Measurements from ENCODE around the gene DEPDC1B.
A peak's percentile ranks its signal among the peaks of the same experiment; 100 is the strongest.

Gene DEPDC1B

DNA sequence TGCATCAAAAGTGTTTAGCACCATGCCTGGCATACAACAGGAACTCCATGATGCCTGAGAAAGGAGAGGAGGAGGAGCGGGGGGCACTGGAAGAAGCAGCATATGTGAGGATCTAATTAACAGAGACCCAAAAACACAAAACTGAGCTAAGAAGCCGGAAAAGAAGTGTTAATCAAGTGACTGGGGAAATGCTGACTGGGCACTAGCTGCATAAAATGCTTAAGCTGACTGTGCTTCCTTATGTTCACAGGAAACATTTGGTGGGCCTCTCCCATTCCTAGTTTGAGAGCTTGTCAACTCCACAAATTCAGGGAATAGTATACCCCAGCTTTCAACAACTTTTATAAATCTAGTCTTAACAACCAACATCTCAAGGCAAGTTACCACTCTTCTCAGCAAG is 26.6 kb downstream of the DEPDC1B start:
- DNase-seq (ENCODE audit: low spot score): no peak
- TF ChIP-seq, protein P1, sequence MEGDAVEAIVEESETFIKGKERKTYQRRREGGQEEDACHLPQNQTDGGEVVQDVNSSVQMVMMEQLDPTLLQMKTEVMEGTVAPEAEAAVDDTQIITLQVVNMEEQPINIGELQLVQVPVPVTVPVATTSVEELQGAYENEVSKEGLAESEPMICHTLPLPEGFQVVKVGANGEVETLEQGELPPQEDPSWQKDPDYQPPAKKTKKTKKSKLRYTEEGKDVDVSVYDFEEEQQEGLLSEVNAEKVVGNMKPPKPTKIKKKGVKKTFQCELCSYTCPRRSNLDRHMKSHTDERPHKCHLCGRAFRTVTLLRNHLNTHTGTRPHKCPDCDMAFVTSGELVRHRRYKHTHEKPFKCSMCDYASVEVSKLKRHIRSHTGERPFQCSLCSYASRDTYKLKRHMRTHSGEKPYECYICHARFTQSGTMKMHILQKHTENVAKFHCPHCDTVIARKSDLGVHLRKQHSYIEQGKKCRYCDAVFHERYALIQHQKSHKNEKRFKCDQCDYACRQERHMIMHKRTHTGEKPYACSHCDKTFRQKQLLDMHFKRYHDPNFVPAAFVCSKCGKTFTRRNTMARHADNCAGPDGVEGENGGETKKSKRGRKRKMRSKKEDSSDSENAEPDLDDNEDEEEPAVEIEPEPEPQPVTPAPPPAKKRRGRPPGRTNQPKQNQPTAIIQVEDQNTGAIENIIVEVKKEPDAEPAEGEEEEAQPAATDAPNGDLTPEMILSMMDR (IDR thresholded peaks at IDR 0.05; ENCODE audit: extremely low read depth, insufficient read depth, missing control alignments): no peak
- in situ Hi-C loops (cut with MboI; ENCODE audit: low pct_unique_long_range_greater_than_20kb, low sequenced_read_pairs, unreplicated experiment): loop anchor here (10.0 to 25.0 kb wide), 2 partner anchors 211 to 386 kb away; no protein-coding TSS in a partner anchor

DNA sequence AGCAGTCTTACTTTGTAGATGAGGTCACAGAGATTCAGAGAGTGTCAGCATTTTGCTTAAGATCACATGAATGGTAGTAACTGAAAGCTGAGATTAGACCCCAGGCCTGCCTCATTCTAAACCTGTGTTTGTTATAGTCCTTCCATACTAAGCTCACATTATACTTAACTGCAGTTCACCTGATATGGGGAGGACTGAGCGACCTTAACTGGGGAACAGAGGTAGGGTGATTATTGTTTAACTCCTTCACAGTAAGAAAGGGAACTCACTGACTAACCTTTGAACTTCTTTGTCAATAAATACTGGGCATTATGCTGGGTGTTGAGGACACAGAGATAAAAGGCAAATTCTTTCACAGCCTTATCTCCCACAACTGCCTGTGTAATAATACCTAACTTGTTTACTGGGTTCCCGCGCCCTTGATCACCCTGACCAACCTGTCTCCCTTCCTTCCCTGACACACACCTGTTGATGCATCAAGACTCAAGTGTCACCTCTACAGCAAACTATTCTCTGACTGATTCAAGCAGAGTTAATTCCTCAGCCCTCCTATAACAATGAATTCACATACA is 27.2 kb downstream of the DEPDC1B start:
- in situ Hi-C loops (cut with MboI; ENCODE audit: low pct_unique_long_range_greater_than_20kb, low sequenced_read_pairs, unreplicated experiment): loop anchor here (10.0 to 25.0 kb wide), 2 partner anchors 212 to 385 kb away; no protein-coding TSS in a partner anchor
- no peak for DNase-seq (ENCODE audit: low spot score)
- TF ChIP-seq, protein P1 (IDR thresholded peaks at IDR 0.05; ENCODE audit: extremely low read depth, insufficient read depth, missing control alignments): no peak

DNA sequence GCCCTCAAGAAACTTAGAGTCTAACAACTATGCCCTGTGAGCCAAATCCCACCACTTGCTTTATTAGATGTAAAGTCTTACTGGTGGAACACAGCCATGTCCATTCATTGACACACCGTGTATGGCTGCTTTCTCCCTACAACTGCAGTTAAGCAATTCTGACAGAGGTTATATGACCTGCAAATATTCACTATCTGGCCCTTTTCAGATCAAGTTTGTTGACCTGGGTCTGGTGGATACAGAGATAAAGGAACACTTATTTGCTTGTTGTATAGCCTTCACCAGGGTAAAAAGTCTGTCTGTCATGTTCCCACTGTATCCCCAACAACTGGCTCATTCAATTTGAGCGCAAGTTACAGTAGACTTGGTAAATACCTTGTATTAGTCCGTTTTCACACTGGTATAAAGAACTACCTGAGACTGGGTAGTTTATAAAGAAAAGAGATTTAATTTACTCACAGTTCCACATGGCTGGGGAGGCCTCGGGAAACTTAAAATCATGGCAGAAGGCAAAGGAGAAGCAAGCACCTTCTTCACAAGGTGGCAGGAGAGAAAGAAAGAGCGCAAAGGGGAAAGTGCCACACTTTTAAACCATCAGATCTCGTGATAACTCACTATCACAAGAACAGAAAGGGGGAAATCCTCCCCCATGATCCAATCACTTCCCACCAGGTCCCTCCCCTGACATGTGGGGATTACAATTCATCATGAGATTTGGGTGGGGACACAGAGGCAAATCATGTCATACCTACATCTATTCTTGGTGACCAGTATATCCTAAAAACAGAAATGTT is 27.9 kb downstream of the DEPDC1B start:
- TF ChIP-seq, protein P1 (IDR thresholded peaks at IDR 0.05; ENCODE audit: extremely low read depth, insufficient read depth, missing control alignments): no peak
- in situ Hi-C loops (cut with MboI; ENCODE audit: low pct_unique_long_range_greater_than_20kb, low sequenced_read_pairs, unreplicated experiment): loop anchor here (10.0 to 25.0 kb wide), 2 partner anchors 213 to 385 kb away; no protein-coding TSS in a partner anchor
- DNase-seq (ENCODE audit: low spot score): no peak

DNA sequence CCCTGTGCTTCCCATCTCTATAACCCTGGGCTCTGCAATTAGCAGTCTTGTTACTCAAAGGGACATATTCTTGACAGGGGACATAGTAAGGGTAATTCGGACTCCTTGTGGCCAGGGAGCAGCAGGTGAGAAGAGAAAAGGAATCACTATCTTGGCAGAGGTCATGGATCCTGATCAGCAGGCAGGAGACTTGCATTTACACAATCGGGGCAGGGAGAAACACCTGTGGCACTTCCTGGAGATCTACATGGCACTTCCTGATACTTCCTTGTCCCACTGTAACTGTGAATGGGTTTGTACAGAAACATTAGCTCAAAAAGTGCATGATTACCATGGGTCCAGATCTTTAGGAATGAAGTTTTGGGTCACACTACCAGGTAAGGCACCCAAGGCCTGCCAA is 29.2 kb downstream of the DEPDC1B start:
- in situ Hi-C loops (cut with MboI; ENCODE audit: low pct_unique_long_range_greater_than_20kb, low sequenced_read_pairs, unreplicated experiment): loop anchor here (10.0 to 25.0 kb wide), 2 partner anchors 214 to 383 kb away; no protein-coding TSS in a partner anchor
- DNase-seq (ENCODE audit: low spot score): no peak
- TF ChIP-seq, protein P1 (IDR thresholded peaks at IDR 0.05; ENCODE audit: extremely low read depth, insufficient read depth, missing control alignments): no peak

DNA sequence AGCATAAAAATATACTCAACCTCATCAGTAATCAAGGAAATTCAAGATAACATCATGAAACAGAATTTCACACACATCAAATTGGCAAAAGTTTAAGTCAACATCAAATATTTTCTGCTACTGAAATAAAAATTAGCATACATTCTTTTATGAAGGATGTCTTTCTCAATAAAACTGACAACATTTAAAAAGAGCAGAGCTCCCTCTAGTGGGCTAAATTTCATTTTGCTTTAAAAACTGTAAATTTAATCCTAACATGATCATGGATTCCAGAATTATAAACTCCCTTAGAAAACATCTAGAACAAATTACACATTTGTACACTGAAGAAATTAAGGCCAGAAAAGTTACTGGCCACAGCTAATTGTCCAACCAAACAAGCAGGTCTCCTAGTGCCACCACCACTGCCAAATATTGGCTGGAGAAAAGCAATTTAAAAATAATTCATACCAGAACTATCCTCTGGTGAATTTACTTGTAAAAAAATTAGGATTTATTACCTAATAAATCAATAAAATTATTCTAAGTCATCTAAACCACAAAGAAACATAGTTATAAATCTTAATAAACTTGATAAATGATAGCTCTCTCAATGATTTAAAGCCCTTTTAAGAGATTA is 31.2 kb downstream of the DEPDC1B start:
- peak; percentile 28 for DNase-seq (ENCODE audit: low spot score)
- TF ChIP-seq, protein P1 (IDR thresholded peaks at IDR 0.05; ENCODE audit: extremely low read depth, insufficient read depth, missing control alignments): peak; percentile 50
- in situ Hi-C loops (cut with MboI; ENCODE audit: low pct_unique_long_range_greater_than_20kb, low sequenced_read_pairs, unreplicated experiment): loop anchor here (25.0 kb wide), 1 partner anchor 381 kb away; no protein-coding TSS in a partner anchor

DNA sequence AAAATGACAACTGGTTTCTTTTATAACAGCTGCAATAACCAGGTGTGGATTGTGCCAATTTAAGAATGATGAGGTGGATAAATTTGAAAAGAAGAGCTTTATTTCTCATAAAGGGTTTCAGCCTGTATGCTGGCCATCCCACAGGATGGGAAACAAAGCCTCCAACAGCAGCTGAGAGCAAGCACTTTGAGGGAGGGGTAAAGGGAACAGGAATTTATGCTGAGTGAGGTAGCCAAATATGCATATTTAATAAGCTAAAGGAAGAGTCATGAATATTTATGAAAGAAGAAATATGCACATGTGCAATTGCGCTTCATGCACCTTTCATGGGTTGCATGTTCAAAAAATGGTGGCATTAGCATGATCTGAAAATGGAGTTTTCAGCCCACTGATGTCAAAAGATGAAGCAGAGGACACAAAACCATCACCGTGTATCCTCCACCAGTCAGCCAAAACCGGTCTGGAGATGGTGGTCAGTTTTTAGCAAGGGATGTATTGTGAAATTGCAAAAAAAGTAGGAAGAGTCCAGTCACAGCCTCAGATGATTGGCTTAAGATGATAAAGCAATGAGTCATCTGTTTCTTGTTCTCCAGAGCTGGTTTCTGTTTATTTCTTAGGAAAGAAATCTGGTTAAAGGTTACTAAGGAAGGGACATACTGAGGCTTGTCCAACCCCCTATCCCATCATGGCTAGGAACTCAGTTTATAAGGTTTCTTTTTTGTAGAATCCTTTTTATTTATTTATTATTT is 47.9 kb downstream of the DEPDC1B start:
- DNase-seq (ENCODE audit: low spot score): no peak
- in situ Hi-C loops (cut with MboI; ENCODE audit: low pct_unique_long_range_greater_than_20kb, low sequenced_read_pairs, unreplicated experiment): loop anchor here (25.0 kb wide), 1 partner anchor 365 kb away; no protein-coding TSS in a partner anchor
- TF ChIP-seq, protein P1 (IDR thresholded peaks at IDR 0.05; ENCODE audit: extremely low read depth, insufficient read depth, missing control alignments): no peak

All from GM13977 (cell line).